GM03348 (cell line): ENCODE results near the gene STRA6.
"Not testable (repeated sequence)": the region's sequence is repeated elsewhere in the genome, so short reads cannot be mapped to it uniquely, and the experiment has no call there.

Experiments
- DNase-seq: peaks from one replicate; pipeline ENCODE4 v3.0.0; 2012; ENCODE audit warnings: low spot score

Gene STRA6

DNA sequence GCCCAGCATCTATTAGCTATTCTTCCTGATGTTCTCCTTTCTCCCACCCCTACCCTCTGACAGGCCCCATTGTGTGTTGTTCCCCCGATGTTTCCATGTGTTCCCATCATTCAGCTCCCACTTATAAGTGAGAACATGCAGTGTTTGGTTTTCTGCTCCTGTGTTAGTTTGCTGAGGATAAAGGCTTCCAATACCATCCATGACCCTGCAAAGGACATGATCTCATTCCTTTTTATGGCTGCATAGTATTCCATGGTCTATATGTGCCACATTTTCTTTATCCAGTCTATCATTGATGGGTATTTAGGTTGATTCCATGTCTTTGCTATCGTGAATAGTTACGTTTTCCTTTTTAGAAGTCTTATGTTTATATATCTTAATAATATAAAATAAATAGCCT is 42.2 kb downstream of the STRA6 start:
- not testable (repeated sequence) for DNase-seq

- no peak for DNase-seq
Observed at GRCh38 chr15:74159773-74160172, 42.8 kb downstream of the STRA6 start.

- no peak for DNase-seq
Observed at GRCh38 chr15:74158855-74159650, 43.5 kb downstream of the STRA6 start.

DNA sequence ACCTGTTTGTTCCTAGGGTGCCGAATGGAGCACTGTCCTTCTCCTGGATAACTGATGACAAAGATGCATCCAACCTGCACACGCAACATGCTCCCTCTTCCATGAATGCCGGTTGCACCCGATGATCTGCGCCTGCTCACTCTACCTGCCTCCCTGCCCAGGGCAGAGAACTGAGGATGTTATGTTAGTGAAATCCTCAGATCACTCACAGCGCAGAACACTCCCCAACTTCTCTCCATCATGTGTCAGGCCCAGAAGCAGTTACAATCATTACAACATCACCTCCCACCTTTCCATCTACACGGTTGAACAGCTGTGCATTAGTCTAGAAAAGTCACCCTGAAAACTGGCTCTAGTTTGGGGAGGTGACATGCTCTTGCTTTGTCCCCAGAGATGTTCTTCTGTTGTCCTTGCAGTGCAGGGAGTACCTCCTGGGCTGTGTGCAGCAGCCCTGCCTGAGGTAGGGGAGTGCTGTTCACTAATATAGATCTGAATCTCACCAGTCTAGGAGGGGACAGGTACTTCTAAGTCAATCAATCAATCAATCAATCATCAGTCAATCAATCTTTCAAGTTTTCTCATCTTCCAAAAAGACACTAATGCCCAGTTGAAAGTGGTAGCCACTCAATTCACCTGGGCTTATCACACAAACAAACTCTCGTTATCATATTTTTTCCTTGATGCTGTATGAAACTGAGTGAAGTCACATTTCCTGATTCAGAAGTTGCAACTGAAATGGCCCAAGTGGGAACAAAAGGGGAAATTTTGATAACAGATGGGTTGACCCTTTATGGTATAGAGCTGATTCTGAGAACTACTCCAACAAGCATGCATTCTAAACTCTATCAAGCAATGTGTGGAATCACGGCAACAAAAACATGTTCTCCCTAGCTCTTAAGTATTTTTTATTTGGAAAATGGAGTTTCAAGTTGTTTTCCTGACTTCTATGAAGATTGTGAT is 44.4 kb downstream of the STRA6 start:
- no peak for DNase-seq

DNA sequence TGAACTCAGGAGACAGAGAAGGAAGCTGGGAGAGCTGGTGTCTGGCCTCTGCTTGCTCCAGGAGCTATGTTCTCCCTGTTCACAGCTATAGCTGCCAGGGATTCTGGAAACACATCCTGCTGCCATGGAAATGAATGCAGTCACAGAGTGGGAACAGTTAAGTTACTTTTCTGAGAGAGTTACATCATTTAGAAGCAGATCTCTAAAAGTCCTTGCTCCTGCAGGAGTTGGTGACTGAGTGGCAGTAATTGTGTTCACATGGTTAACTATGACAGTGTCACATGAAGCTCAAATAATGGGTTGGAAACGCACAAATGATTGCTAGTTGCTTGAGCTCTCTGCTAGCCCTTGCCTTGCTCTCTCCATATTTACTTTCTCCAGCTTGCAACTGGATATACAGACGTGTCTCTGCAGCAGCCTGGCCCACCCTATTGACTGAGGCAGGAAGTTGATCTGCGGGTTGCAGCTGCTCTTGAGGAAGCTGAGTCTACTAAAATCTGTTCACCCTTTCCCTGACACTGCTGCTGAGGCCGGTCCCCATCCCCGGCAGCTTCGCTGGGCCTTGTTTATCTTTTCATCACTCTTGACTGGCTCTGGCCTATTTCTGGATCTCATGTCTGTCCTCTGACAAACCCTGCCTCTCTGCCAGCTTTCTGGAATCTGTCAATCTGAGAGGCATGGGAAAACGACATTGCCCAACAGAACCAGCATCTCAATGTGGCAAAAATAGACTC is 45.7 kb downstream of the STRA6 start:
- no peak for DNase-seq

DNA sequence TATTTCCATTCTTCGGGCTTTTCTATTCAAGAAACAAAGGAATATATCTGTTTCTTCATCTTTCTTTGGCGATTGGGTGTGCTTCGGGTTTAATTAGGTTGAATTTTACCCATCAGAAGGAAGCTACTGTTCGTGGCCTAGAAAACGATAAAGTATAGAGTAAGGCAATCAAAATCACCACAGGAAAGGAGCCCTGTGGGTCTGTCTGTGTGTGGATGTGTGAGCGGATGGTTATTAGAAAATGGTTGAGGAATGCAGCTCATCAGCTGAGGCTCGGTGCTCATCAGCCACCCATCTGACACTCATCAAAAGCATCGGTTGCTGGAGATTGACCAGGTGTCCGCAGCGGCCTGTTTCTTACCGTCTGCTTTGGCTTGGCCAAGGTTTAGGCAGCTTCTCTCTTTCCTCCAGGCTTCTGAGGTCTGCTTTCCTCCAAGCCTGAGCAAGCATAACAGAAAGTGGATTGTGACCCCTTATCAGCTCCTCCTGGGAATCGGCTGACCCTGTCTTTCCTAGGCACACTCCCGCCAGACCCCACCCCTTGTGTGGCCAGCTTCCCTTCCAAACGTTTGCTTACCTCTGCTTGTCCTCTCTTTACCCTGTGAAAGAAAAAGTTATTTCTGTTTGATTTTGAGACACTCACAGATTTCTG is 46.7 kb downstream of the STRA6 start:
- no peak for DNase-seq

GRCh38 chr15:74147051-74147450 is 55.5 kb downstream of the STRA6 start:
- DNase-seq, result no peak

- no peak for DNase-seq
Observed at GRCh38 chr15:74146277-74146800, 56.2 kb downstream of the STRA6 start.

GRCh38 chr15:74144153-74144775 is 58.3 kb downstream of the STRA6 start:
- no peak for DNase-seq

DNA sequence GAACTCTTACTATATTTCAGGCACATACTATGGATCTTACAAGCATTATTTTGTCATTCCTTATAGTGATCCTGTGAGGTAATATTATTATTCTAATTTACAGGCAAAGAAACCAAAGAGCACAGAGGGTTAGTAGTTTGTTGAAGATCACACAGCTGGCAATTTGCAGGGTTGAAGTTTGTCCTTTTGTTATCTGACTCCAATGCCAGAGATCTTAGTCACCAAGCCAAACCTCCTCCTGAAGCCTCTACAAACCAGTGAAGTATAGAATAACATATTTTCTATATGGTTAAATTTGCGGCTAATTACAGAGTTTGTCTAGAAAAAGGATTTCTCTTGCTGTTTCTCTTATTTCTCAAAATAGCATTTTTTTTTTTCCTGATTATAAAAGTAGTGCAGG is 61.0 kb downstream of the STRA6 start:
- no peak for DNase-seq

GRCh38 chr15:74138642-74139041 is 63.9 kb downstream of the STRA6 start:
- no peak for DNase-seq

GRCh38 chr15:74137537-74137894 is 65.1 kb downstream of the STRA6 start:
- no peak for DNase-seq

DNA sequence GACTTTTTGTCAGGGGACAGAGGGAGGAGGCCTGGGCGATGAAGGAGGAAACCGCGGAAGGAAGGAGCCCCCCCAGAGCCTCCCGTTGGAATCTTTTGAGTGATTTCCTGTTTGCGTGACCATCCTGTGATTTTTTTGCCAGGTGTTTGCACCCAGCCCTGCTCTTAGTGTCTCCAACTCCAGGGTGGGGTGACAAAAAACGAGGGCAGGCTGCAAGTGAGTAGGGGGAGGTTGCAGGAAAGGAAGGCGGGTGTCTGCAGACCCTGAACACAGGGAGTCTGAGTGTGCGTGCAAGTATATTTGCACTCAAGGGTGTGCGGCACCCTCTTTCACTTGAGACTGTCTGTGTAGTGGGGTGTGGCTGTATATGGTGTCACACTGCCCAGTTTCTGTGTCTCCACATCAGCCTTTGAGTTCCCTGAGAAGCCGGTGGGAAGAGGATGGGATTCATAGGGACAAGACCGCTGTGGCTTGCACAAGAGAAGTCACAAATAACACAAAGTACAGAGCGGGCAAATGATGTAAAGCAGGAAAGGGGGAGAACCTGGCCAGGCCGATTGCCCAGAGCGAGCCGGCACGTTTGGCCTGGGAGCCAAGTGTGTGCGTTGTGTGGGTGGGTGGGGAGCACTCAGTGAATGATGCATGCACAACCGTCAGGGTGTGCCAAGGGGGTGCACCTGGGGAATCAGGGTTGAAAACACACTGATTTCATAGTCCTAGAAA is 65.6 kb downstream of the STRA6 start:
- no peak for DNase-seq

- DNase-seq, result no peak
Observed at GRCh38 chr15:74136540-74136813, 66.1 kb downstream of the STRA6 start.

GRCh38 chr15:74135041-74135565 is 67.5 kb downstream of the STRA6 start:
- no peak for DNase-seq

GRCh38 chr15:74134387-74135027 is 68.1 kb downstream of the STRA6 start:
- DNase-seq, result peak; percentile 58

DNA sequence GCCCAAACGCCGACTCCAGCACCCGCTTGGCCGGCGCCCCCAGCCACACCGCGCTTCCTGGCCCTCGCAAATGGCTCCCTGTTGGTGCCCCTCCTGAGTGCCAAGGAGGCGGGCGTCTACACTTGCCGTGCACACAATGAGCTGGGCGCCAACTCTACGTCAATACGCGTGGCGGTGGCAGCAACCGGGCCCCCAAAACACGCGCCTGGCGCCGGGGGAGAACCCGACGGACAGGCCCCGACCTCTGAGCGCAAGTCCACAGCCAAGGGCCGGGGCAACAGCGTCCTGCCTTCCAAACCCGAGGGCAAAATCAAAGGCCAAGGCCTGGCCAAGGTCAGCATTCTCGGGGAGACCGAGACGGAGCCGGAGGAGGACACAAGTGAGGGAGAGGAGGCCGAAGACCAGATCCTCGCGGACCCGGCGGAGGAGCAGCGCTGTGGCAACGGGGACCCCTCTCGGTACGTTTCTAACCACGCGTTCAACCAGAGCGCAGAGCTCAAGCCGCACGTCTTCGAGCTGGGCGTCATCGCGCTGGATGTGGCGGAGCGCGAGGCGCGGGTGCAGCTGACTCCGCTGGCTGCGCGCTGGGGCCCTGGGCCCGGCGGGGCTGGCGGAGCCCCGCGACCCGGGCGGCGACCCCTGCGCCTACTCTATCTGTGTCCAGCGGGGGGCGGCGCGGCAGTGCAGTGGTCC is 68.7 kb downstream of the STRA6 start:
- no peak for DNase-seq

DNA sequence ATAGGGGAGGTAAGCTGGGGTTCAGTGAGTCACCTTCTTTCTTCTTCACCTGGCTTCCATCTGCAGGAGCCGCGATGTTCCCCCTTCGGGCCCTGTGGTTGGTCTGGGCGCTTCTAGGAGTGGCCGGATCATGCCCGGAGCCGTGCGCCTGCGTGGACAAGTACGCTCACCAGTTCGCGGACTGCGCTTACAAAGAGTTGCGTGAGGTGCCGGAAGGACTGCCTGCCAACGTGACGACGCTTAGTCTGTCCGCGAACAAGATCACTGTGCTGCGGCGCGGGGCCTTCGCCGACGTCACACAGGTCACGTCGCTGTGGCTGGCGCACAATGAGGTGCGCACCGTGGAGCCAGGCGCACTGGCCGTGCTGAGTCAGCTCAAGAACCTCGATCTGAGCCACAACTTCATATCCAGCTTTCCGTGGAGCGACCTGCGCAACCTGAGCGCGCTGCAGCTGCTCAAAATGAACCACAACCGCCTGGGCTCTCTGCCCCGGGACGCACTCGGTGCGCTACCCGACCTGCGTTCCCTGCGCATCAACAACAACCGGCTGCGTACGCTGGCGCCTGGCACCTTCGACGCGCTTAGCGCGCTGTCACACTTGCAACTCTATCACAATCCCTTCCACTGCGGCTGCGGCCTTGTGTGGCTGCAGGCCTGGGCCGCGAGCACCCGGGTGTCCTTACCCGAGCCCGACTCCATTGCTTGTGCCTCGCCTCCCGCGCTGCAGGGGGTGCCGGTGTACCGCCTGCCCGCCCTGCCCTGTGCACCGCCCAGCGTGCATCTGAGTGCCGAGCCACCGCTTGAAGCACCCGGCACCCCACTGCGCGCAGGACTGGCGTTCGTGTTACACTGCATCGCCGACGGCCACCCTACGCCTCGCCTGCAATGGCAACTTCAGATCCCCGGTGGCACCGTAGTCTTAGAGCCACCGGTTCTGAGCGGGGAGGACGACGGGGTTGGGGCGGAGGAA is 69.6 kb downstream of the STRA6 start:
- DNase-seq, result no peak
